ENCODE data around the gene CARD10.

- TF ChIP-seq CBFB (CRISPR knock-in tag; IDR thresholded peaks at IDR 0.05; ENCODE audit: low read depth) = no peak
- TF ChIP-seq RELA (CRISPR knock-in tag; IDR thresholded peaks at IDR 0.05; ENCODE audit: borderline replicate concordance) = no peak
- no peak for TF ChIP-seq CREM (CRISPR knock-in tag; IDR thresholded peaks at IDR 0.05)
- no peak for TF ChIP-seq CTCF (IDR thresholded peaks at IDR 0.05)
- TF ChIP-seq MAX (CRISPR knock-in tag; IDR thresholded peaks at IDR 0.05) = no peak; the same call in 1 of the 2 replicates
Measured at GRCh38 chr22:37559901-37560607, 40.8 kb upstream of the CARD10 start, which contains the start of gene CDC42EP1.

All from WTC11 (cell line).